Endothelial cell of umbilical vein (primary cell): ENCODE results near the gene GRHPR. TPM values are rescaled to one million over a fixed set of nuclear protein-coding genes. Genes with fewer than 3 reads are reported as not detected.

Source experiments
- BruUV-seq: library from RNA; stranded (reverse); fragments of 400-500 nt; replicated peaks from 2 replicates; lab custom pipeline; 2021; lab: Mats Ljungman, UMichigan
- CTCF ChIA-PET: fragments of 300-600, 350-600 bp; sonication (Branson Sonifier 250); formaldehyde crosslinking; loops from one replicate; lab custom pipeline; 2021; ENCODE audit warnings: antibody characterized with exemption, inconsistent platforms; lab: Charles Lee
- POLR2A ChIA-PET: fragments of 300-600, 350-600 bp; sonication (Branson Sonifier 250); formaldehyde crosslinking; loops from one replicate; lab custom pipeline; 2021; ENCODE audit warnings: antibody characterized with exemption, inconsistent platforms; lab: Charles Lee
- DNase-seq: peaks from one replicate; pipeline ENCODE4 v3.0.0-alpha.2; 2011; ENCODE audit warnings: low read depth, low spot score
- FAIRE-seq: peaks from 2 replicates; lab custom pipeline; 2011; peaks lifted over from hg19 to GRCh38; lab: Jason Lieb, UNC
- H2AFZ ChIP-seq: 2 replicates; pipeline ENCODE4 v1.6.0; 2012; ENCODE audit warnings: low read depth, low read length, control low read depth, inconsistent platforms
- H3K27ac ChIP-seq: 2 replicates; pipeline ENCODE4 v1.5.1; 2011; ENCODE audit warnings: low read depth, mild to moderate bottlenecking, control low read depth, low read length, moderate library complexity; ENCODE audit not compliant: insufficient read depth
- H3K27me3 ChIP-seq, 2 experiments: 2 replicates each; pipeline versions ENCODE4 v1.6.0 to v1.6.1; 2011; ENCODE audit warnings: low read length in 2 of 2, mixed read lengths in 1 of 2; ENCODE audit not compliant: control insufficient read depth in 2 of 2, insufficient read depth in 2 of 2
- H3K36me3 ChIP-seq, 2 experiments: 2 replicates in 1 of 2; 3 replicates in 1 of 2; pipeline ENCODE4 v1.5.1; 2011; ENCODE audit warnings: low read length in 2 of 2, mild to moderate bottlenecking in 1 of 2, moderate library complexity in 1 of 2; ENCODE audit not compliant: control insufficient read depth in 2 of 2, insufficient read depth in 2 of 2; ENCODE audit errors: extremely low read depth in 1 of 2
- H3K4me1 ChIP-seq: 3 replicates; pipeline ENCODE4 v1.5.1; 2011; ENCODE audit warnings: mild to moderate bottlenecking, low read length; ENCODE audit not compliant: control insufficient read depth, insufficient read depth; ENCODE audit errors: extremely low read depth
- H3K4me2 ChIP-seq: 2 replicates; pipeline ENCODE4 v1.6.1; 2011; ENCODE audit warnings: low read length, control low read depth, mixed read lengths; ENCODE audit not compliant: insufficient read depth
- H3K4me3 ChIP-seq, 3 experiments: fragments of 200-600 bp in 1 of 3; sonication (generic), shearing (Covaris generic) in 1 of 3; replicated peaks in 1 of 3; 2 replicates each; pipeline ENCODE4 v1.5.1; 2011 to 2016; ENCODE audit warnings: control low read depth in 3 of 3, low read length in 3 of 3, mild to moderate bottlenecking in 2 of 3, inconsistent platforms in 1 of 3, low read depth in 1 of 3, moderate library complexity in 1 of 3; ENCODE audit not compliant: insufficient read depth in 1 of 3
- H3K79me2 ChIP-seq: 2 replicates; pipeline ENCODE4 v1.6.0; 2012; ENCODE audit warnings: low read length, inconsistent platforms; ENCODE audit not compliant: control insufficient read depth, insufficient read depth
- H3K9ac ChIP-seq: replicated peaks from 2 replicates; pipeline ENCODE3; 2011; ENCODE audit warnings: low read length, control low read depth; ENCODE audit not compliant: insufficient read depth; ENCODE audit errors: extremely low read depth
- H3K9me1 ChIP-seq: replicated peaks from 3 replicates; pipeline ENCODE4 v1.6.0; 2011; ENCODE audit warnings: mild to moderate bottlenecking, low read length; ENCODE audit not compliant: control insufficient read depth, insufficient read depth; ENCODE audit errors: extremely low read depth
- H3K9me3 ChIP-seq: replicated peaks from 2 replicates; pipeline ENCODE4 v1.5.1; 2012; ENCODE audit warnings: low read length, inconsistent platforms; ENCODE audit not compliant: control insufficient read depth, insufficient read depth
- H4K20me1 ChIP-seq: replicated peaks from 2 replicates; pipeline ENCODE3; 2011; ENCODE audit warnings: mild to moderate bottlenecking, low read length; ENCODE audit not compliant: control insufficient read depth, insufficient read depth; ENCODE audit errors: extremely low read depth
- EZH2 ChIP-seq: IDR thresholded peaks from 2 replicates; pipeline ENCODE4 v1.6.1; 2012; ENCODE audit warnings: borderline replicate concordance, low read depth, mild to moderate bottlenecking, moderate library complexity, low read length, inconsistent platforms; ENCODE audit not compliant: severe bottlenecking
- FOS ChIP-seq: IDR thresholded peaks from 2 replicates; pipeline ENCODE4 v1.6.1; 2011; ENCODE audit warnings: mild to moderate bottlenecking, low read length, moderate library complexity, borderline replicate concordance; ENCODE audit not compliant: insufficient read depth
- MYC ChIP-seq: IDR thresholded peaks from one replicate; pipeline ENCODE4 v1.6.1; 2011; ENCODE audit warnings: mild to moderate bottlenecking, low read depth, low read length
- POLR2AphosphoS5 ChIP-seq: IDR thresholded peaks from 2 replicates; pipeline ENCODE4 v1.6.1; 2012; ENCODE audit warnings: low read depth, mild to moderate bottlenecking, control low read depth, low read length, moderate library complexity; ENCODE audit not compliant: insufficient read depth
- dilution Hi-C: fragments of 300-500 bp; cut with MboI; formaldehyde crosslinking; loops from one replicate; pipeline ENCODE4 v1.15.0; 2019; ENCODE audit warnings: low sequenced_read_pairs; ENCODE audit not compliant: extremely low pct_ligation_motif_present
- intact Hi-C: fragments of 100-400 bp; cut with micrococcal nuclease; formaldehyde crosslinking; loops from one replicate; pipeline ENCODE4 v1.10.0; 2022
- polyA plus RNA-seq, 4 experiments: library from polyadenylated mRNA; depleted of rRNA in 3 of 4; stranded (reverse) in 3 of 4; unstranded in 1 of 4; fragments of >200 nt; gene quantifications; 2 replicates each; pipeline versions ENCODE4 v1.2.1 to v1.2.3, GENCODE V29; 2011 to 2012; ENCODE audit warnings: missing spikeins in 1 of 4
- total RNA-seq: library from RNA; stranded (reverse); gene quantifications from 2 replicates; pipeline ENCODE4 v1.2.3, GENCODE V29; 2021
- TF ChIP-seq, protein P1 (sequence below), 2 donors: IDR thresholded peaks; 1 replicate in 1 of 2; 2 replicates in 1 of 2; pipeline ENCODE4 v1.5.1; 2011; ENCODE audit warnings: low read length in 2 of 2, mild to moderate bottlenecking in 2 of 2, moderate library complexity in 2 of 2, control low read depth in 1 of 2, inconsistent platforms in 1 of 2, low read depth in 1 of 2; ENCODE audit not compliant: insufficient read depth in 1 of 2; ENCODE audit errors: extremely low read depth in 1 of 2
- TF ChIP-seq, protein P2 (sequence below): IDR thresholded peaks from 2 replicates; pipeline ENCODE4 v1.6.1; 2011; ENCODE audit not compliant: insufficient read depth, insufficient read length

Gene GRHPR
- total and polyA plus RNA-seq, 2 donors (not counting 3 experiments of a cell fraction or from before 2014, with no cell fraction given), result 91.2 to 247 TPM

DNA sequence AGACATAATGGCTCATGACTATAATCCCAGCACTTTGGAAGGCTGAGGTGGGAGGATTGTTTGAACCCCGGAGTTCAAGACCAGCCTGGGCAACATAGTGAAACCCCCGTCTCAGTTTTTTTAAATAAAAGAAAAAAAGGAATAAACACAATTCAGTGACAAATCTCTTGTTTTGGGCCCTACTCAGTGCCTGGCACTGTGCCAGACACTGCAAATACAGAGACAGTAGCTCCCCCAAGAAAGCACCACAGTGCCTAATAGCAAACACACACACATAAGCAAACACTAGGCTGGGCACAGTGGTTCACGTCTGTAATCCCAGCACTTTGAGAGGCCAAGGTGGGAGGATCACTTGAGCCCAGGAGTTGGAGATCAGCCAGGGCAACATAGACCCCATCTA, 49.7 kb upstream of the GRHPR start:
- Histone ChIP-seq H3K4me3 (no peak overlapping the region), H3K9ac (no peak overlapping the region), H3K27me3 (no peaks in the 10 kb centered on the region), H3K79me2 (no peaks in the 10 kb centered on the region), H3K9me1 (no peaks in the 10 kb centered on the region), H2AFZ (no peak overlapping the region), H3K36me3 (no peaks in the 10 kb centered on the region), H3K27ac (no peak overlapping the region), H3K4me2 (no peak overlapping the region), H3K9me3 (no peaks in the 10 kb centered on the region), H4K20me1 (no peaks in the 10 kb centered on the region), H3K4me1 (no peaks in the 10 kb centered on the region)
- TF ChIP-seq POLR2AphosphoS5 (no peak), FOS (no peak), EZH2 (no peak), MYC (no peak)
- TF ChIP-seq, protein P1, sequence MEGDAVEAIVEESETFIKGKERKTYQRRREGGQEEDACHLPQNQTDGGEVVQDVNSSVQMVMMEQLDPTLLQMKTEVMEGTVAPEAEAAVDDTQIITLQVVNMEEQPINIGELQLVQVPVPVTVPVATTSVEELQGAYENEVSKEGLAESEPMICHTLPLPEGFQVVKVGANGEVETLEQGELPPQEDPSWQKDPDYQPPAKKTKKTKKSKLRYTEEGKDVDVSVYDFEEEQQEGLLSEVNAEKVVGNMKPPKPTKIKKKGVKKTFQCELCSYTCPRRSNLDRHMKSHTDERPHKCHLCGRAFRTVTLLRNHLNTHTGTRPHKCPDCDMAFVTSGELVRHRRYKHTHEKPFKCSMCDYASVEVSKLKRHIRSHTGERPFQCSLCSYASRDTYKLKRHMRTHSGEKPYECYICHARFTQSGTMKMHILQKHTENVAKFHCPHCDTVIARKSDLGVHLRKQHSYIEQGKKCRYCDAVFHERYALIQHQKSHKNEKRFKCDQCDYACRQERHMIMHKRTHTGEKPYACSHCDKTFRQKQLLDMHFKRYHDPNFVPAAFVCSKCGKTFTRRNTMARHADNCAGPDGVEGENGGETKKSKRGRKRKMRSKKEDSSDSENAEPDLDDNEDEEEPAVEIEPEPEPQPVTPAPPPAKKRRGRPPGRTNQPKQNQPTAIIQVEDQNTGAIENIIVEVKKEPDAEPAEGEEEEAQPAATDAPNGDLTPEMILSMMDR (IDR thresholded peaks at IDR 0.05; ENCODE audit: extremely low read depth in 1 of 2, insufficient read depth in 1 of 2, low read depth in 1 of 2, low read length in 2 of 2), result no peak
- TF ChIP-seq, protein P2, sequence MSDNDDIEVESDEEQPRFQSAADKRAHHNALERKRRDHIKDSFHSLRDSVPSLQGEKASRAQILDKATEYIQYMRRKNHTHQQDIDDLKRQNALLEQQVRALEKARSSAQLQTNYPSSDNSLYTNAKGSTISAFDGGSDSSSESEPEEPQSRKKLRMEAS, result no peak
- DNase-seq, result no peak
- dilution Hi-C loops, result no loop called here
- ChIA-PET POLR2A (no interaction called here), CTCF (interaction anchor here (0.8 to 0.9 kb wide), 2 partner anchors 22 to 377 kb away, joined by 3 read pairs; no protein-coding TSS in a partner anchor)
- no TSS peak for BruUV-seq
- FAIRE-seq, result no peak
- intact Hi-C loops, result no loop called here
